ENCODE measurements around the gene GAPVD1. TPM values are rescaled to one million over a fixed set of nuclear protein-coding genes. Genes with fewer than 3 reads are reported as not detected.

GAPVD1 gene
- total and polyA plus RNA-seq, 9 donors: 13.6 to 27.5 (median 17.6) TPM

DNA sequence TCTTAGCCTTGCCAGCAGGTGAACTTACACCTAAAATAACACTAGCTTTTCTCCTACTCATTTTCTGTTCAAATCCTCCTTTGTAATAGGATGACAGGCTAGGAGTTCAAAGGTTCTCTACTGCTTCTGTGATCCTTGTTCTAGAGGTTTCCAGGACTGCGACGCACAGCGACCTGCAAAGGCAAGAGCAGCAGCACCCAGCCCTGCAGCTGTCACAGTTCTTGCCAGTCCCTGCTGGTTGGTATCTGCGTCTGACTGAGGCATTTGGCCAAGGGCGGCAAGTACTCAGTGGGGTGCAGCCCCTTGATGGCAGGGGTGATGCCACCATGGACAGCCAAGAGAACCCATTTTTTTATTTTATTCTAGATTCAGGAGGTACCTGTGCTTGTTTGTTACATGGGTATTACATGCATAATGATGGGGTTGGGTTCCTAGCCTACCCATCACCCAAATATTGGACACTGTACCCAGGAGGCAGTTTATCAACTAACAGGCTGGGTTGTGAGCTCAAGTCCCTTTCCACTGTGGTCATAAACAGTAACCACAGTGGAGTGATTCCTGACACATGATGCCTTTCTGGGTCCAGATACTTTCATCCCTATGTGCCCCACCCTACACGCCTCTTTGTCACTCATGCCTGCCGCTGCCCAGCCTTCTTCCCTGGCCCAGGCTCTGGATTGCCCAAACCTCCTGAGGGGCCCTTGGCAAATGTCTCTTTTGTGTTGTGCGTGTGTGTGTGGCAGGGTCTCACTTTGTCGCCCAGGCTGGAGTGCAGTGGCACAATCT lies 111.0 kb downstream of the GAPVD1 start:
- Histone ChIP-seq H3K36me3 (ENCODE audit: control insufficient read depth, insufficient read depth, low read length) (peaks cover 3% of the 10 kb centered on the region), H3K27ac (ENCODE audit: low read length) (no peak overlapping the region), H3K4me3 (ENCODE audit: low read length) (no peak overlapping the region), H3K27me3 (ENCODE audit: control insufficient read depth, insufficient read depth, low read length) (peaks cover 2% of the 10 kb centered on the region), H3K9me3 (replicated peaks; ENCODE audit: control insufficient read depth, low read depth, low read length) (no peaks in the 10 kb centered on the region), H3K4me1 (ENCODE audit: control insufficient read depth, insufficient read depth, low read length) (peaks cover 9% of the 10 kb centered on the region)
- DNase-seq: no peak
- WGBS (ENCODE audit: insufficient coverage): 93% methylated on average over 7 of the region's 9 CpGs

GRCh38 chr9:125374443-125375309 lies 113.0 kb downstream of the GAPVD1 start:
- Histone ChIP-seq H3K9me3 (replicated peaks; ENCODE audit: control insufficient read depth, low read depth, low read length) (no peaks in the 10 kb centered on the region), H3K27ac (ENCODE audit: low read length) (no peak overlapping the region), H3K36me3 (ENCODE audit: control insufficient read depth, insufficient read depth, low read length) (no peaks in the 10 kb centered on the region), H3K4me1 (ENCODE audit: control insufficient read depth, insufficient read depth, low read length) (peaks cover 9% of the 10 kb centered on the region), H3K27me3 (ENCODE audit: control insufficient read depth, insufficient read depth, low read length) (peaks cover 3% of the 10 kb centered on the region), H3K4me3 (ENCODE audit: low read length) (peak overlapping the region; percentile 22)
- WGBS (ENCODE audit: insufficient coverage): 10% methylated on average over 23 of the region's 24 CpGs
- peak; percentile 89 for DNase-seq

DNA sequence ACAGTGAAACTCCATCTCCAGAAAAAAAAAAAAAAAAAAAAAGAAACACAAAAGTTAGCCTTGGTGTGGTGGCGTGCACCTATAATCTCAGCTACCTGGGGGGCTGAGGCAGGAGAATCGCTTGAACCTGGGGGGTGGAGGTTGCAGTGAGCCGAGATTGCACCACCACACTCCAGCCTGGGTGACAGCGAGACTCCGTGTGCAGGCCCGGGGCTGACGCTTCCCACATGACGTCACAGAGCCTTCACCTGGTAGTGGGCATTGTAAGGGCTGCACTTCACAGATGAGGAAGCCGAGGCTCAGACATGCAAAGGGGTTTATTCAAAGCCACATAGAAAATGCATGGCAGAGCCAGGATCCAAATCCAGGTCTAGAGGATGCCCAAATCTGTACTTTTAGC lies 114.2 kb downstream of the GAPVD1 start:
- H3K4me3 ChIP-seq (ENCODE audit: low read length): no peak overlapping the region
- H3K27ac ChIP-seq (ENCODE audit: low read length): no peak overlapping the region
- peaks cover 3% of the 10 kb centered on the region for H3K27me3 ChIP-seq (ENCODE audit: control insufficient read depth, insufficient read depth, low read length)
- H3K4me1 ChIP-seq (ENCODE audit: control insufficient read depth, insufficient read depth, low read length): peaks cover 9% of the 10 kb centered on the region
- 70% methylated on average over 6 of the region's 9 CpGs for WGBS (ENCODE audit: insufficient coverage)
- H3K36me3 ChIP-seq (ENCODE audit: control insufficient read depth, insufficient read depth, low read length): no peaks in the 10 kb centered on the region
- H3K9me3 ChIP-seq (replicated peaks; ENCODE audit: control insufficient read depth, low read depth, low read length): no peaks in the 10 kb centered on the region
- DNase-seq: no peak

- whole genome bisulfite sequencing (ENCODE audit: insufficient coverage): 60% methylated on average over 22 of the region's 24 CpGs
- no peaks in the 10 kb centered on the region for H3K9me3 ChIP-seq (replicated peaks; ENCODE audit: control insufficient read depth, low read depth, low read length)
- no peaks in the 10 kb centered on the region for H3K36me3 ChIP-seq (ENCODE audit: control insufficient read depth, insufficient read depth, low read length)
- no peak overlapping the region for H3K4me3 ChIP-seq (ENCODE audit: low read length)
- no peak for DNase-seq
- peaks cover 9% of the 10 kb centered on the region for H3K4me1 ChIP-seq (ENCODE audit: control insufficient read depth, insufficient read depth, low read length)
- H3K27ac ChIP-seq (ENCODE audit: low read length): no peak overlapping the region
- H3K27me3 ChIP-seq (ENCODE audit: control insufficient read depth, insufficient read depth, low read length): peaks cover 3% of the 10 kb centered on the region
These were observed 114.9 kb downstream of the GAPVD1 start for GRCh38 chr9:125376261-125377226.

- Histone ChIP-seq H3K27ac (ENCODE audit: low read length) (no peak overlapping the region), H3K4me1 (ENCODE audit: control insufficient read depth, insufficient read depth, low read length) (peaks cover 9% of the 10 kb centered on the region), H3K9me3 (replicated peaks; ENCODE audit: control insufficient read depth, low read depth, low read length) (no peaks in the 10 kb centered on the region), H3K36me3 (ENCODE audit: control insufficient read depth, insufficient read depth, low read length) (no peaks in the 10 kb centered on the region), H3K27me3 (ENCODE audit: control insufficient read depth, insufficient read depth, low read length) (peaks cover 3% of the 10 kb centered on the region), H3K4me3 (ENCODE audit: low read length) (no peak overlapping the region)
- WGBS (ENCODE audit: insufficient coverage): 68% methylated on average over 7 of the region's 8 CpGs
- no peak for DNase-seq
These were observed 116.1 kb downstream of the GAPVD1 start for GRCh38 chr9:125377584-125378250.

GRCh38 chr9:125378778-125379177 lies 117.2 kb downstream of the GAPVD1 start:
- DNase-seq: no peak
- peaks cover 3% of the 10 kb centered on the region for H3K27me3 ChIP-seq (ENCODE audit: control insufficient read depth, insufficient read depth, low read length)
- H3K9me3 ChIP-seq (replicated peaks; ENCODE audit: control insufficient read depth, low read depth, low read length): no peaks in the 10 kb centered on the region
- 83% methylated on average over 4 of the region's 9 CpGs for WGBS (ENCODE audit: insufficient coverage)
- H3K4me3 ChIP-seq (ENCODE audit: low read length): no peak overlapping the region
- no peak overlapping the region for H3K27ac ChIP-seq (ENCODE audit: low read length)
- no peaks in the 10 kb centered on the region for H3K36me3 ChIP-seq (ENCODE audit: control insufficient read depth, insufficient read depth, low read length)
- peaks cover 9% of the 10 kb centered on the region for H3K4me1 ChIP-seq (ENCODE audit: control insufficient read depth, insufficient read depth, low read length)

- Histone ChIP-seq H3K4me3 (ENCODE audit: low read length) (no peak overlapping the region), H3K9me3 (replicated peaks; ENCODE audit: control insufficient read depth, low read depth, low read length) (no peaks in the 10 kb centered on the region), H3K36me3 (ENCODE audit: control insufficient read depth, insufficient read depth, low read length) (no peaks in the 10 kb centered on the region), H3K4me1 (ENCODE audit: control insufficient read depth, insufficient read depth, low read length) (peaks cover 9% of the 10 kb centered on the region), H3K27me3 (ENCODE audit: control insufficient read depth, insufficient read depth, low read length) (peaks cover 3% of the 10 kb centered on the region), H3K27ac (ENCODE audit: low read length) (no peak overlapping the region)
- no CpG with 5 or more reads among the region's 5 CpGs for WGBS (ENCODE audit: insufficient coverage)
- DNase-seq: no peak
These were observed 117.6 kb downstream of the GAPVD1 start for GRCh38 chr9:125379208-125379607.

- H3K4me3 ChIP-seq (ENCODE audit: low read length): no peak overlapping the region
- no peaks in the 10 kb centered on the region for H3K36me3 ChIP-seq (ENCODE audit: control insufficient read depth, insufficient read depth, low read length)
- 86% methylated on average over 7 of the region's 8 CpGs for WGBS (ENCODE audit: insufficient coverage)
- H3K27ac ChIP-seq (ENCODE audit: low read length): no peak overlapping the region
- H3K27me3 ChIP-seq (ENCODE audit: control insufficient read depth, insufficient read depth, low read length): peaks cover 3% of the 10 kb centered on the region
- DNase-seq: no peak
- no peaks in the 10 kb centered on the region for H3K4me1 ChIP-seq (ENCODE audit: control insufficient read depth, insufficient read depth, low read length)
- no peaks in the 10 kb centered on the region for H3K9me3 ChIP-seq (replicated peaks; ENCODE audit: control insufficient read depth, low read depth, low read length)
These were observed 118.8 kb downstream of the GAPVD1 start for GRCh38 chr9:125380406-125380805.

DNA sequence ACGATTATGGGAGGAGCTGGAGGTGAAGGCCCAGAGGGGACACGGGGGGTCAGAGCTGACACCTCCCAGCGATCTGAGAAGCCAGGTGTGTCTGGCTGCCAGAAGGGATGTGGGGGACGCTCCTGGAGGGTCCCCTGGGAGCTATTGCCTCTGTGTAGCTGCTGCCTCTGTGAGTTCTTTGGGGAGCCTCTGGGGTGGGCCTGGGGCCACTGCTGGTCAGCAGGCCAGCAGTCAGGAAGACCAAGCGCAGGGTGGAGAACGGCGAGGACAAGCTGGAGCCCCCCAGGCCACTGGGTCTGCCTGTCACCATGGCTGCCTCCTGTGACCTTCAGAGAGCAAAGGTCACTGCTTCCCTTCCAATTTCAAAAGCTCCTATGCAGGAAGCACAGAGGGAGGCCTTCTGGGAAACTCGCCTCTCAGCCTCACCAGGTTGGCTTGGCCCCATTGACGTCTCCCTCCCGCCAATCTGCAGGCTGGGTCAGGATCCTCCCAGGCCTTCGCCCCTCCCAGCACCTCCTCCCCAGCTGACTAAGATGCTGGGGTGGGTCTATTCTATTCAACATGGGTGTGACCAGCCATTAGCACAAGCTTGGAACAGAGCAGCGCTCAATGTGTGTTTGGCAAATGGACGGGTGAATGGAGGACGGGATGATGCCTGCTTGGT lies 126.4 kb downstream of the GAPVD1 start:
- Histone ChIP-seq H3K27me3 (ENCODE audit: control insufficient read depth, insufficient read depth, low read length) (no peaks in the 10 kb centered on the region), H3K9me3 (replicated peaks; ENCODE audit: control insufficient read depth, low read depth, low read length) (no peaks in the 10 kb centered on the region), H3K4me1 (ENCODE audit: control insufficient read depth, insufficient read depth, low read length) (no peaks in the 10 kb centered on the region), H3K4me3 (ENCODE audit: low read length) (no peak overlapping the region), H3K36me3 (ENCODE audit: control insufficient read depth, insufficient read depth, low read length) (no peaks in the 10 kb centered on the region), H3K27ac (ENCODE audit: low read length) (no peak overlapping the region)
- WGBS (ENCODE audit: insufficient coverage): 73% methylated on average over 11 of the region's 14 CpGs
- DNase-seq: no peak
